NCI-H2196 (cell line): ENCODE measurements around the gene MEF2A.
A peak's percentile ranks its signal among the peaks of the same experiment; 100 is the strongest.

ENCODE experiments used
- DNase-seq: peaks from one replicate; lab custom pipeline; 2025; ENCODE audit not compliant: unreplicated experiment; lab: John Stamatoyannopoulos, UW

Gene MEF2A

DNA sequence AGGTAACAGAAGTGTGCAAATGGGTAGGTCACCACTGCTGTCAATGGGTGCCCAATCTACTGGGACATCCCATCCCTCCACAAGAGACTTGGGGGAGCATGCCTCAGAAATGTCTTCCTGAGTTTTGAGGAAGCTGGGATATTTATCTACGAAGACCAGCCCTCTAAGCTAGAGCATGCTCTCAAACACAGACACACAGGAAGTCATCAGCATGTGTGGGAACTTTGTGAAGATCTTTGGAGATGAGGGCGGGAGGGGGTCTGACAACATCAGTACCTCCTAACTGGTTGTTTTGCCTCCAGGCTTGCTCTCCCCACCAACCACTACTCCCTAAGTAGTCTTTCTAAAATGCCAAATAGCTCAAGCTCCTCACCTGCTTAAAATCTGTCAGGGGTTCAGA is 3.5 kb upstream of the MEF2A start:
- DNase-seq = no peak

DNA sequence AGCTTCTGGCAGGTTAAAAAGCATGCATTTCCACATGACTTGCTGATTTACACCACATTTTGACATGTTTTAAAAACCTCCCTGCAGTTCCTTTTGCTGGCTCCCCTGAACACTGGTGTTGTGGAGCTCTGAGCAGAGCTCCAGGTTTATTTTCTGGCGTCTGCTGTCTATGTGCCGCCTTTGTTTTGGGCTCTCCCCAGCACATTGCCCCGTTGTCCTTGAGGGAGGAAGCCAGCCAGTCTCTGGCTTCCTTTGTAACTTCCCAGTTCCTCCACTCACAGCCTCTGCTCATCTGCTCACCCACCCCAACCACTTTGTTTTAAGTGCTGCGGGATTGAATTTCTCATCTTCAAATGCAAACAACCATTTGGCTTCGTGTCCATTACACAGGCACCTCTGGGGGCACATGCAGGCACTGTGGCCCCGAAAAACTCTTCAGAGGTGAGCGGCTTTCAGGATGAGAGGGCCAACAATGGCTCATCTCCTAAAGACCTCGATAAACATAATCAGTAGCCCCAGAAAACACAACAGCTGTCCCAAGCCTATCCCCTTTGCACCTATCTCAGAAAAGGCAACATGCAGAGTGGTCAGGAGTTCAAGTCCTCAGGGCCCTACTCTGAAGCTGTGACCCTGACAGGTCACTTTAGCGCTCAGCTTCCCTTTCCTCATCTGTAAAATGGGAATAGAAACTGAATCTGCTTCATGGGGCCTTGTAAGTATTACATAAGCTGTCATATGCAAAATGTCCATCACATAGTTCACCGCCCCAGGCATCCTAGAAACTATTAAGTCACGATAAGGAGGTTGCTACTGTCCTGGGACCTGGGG is 1.3 kb upstream of the MEF2A start:
- peak; percentile 11 for DNase-seq

DNA sequence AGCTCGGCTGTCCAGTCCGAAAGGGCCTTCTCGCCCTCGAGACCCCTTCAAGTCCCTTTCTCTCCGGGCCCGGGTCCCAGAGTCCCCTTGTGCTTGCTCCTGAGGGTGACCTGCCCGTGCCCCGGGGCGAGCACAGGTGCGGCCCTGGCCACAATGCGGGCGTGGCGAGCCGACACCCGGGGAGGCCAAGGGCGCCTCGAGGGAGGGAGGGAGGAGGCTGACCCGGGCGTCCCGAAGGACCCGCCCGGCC is 810 bp upstream of the MEF2A start:
- no peak for DNase-seq

GRCh38 chr15:99566157-99566897 is 543 bp downstream of the MEF2A start:
- DNase-seq = no peak

- DNase-seq = no peak
Observed at GRCh38 chr15:99568625-99569352, 3.0 kb downstream of the MEF2A start.

- no peak for DNase-seq
Observed at GRCh38 chr15:99571299-99571698, 5.5 kb downstream of the MEF2A start.

DNA sequence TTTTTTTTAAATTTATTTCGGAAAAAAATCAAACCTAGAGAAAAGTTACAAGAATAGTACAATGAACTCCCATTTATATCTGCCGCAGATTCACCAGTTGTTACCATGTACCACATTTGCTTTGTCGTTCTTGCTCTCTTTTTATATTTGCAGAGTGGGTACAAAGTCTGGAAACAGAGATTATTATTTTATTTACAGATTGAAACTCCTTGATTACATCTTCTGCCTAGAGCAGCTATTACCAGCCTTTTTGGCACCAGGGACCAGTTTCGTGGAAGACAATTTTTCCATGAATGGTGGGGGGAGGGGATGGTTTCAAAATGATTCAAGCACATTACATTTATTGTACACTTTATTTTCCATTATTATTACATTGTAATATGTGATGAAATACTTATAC is 8.3 kb downstream of the MEF2A start:
- no peak for DNase-seq

- DNase-seq = no peak
Observed at GRCh38 chr15:99574502-99574901, 8.7 kb downstream of the MEF2A start.

DNA sequence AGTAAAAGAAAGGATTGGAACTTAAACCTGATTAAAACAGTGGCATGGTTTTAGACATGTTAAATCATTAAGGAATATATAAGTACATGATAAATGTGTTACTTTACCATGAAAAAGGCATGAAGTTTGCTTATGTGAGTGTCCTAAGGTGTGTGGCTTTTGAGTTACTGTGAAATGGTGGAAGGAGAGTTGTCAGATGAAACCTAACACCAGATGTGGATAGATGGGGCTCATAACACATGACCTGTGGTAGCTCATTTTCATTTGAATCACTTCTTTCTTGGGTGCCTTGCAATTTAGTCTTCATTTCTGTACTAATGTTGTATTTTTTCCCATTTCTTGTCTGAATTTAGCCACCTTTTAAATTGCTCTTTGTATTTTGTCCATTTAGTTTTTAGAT is 13.0 kb downstream of the MEF2A start:
- no peak for DNase-seq

GRCh38 chr15:99580076-99580475 is 14.3 kb downstream of the MEF2A start:
- DNase-seq = no peak

DNA sequence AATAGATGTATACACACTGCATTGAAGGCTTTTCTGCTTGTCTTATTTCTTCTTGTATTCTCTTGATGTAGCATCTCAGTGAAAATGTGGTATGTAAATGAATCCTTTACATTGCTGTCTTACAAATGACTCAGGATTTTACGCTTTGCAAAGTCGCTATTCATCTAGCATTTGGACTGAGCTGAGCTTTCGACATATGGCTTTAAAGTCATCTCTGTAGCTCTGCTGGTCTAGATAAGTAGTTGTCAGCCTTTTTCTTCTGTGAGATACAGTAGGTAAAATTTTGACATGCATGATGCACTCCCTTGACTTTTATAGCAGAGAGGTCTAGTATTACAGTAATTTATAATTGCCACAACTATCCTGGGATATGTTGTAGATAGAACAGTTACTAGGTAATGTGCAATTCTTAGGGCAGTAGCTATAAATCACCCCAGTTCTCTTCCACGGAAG is 16.8 kb downstream of the MEF2A start:
- no peak for DNase-seq

GRCh38 chr15:99584081-99584600 is 18.4 kb downstream of the MEF2A start:
- DNase-seq = no peak

DNA sequence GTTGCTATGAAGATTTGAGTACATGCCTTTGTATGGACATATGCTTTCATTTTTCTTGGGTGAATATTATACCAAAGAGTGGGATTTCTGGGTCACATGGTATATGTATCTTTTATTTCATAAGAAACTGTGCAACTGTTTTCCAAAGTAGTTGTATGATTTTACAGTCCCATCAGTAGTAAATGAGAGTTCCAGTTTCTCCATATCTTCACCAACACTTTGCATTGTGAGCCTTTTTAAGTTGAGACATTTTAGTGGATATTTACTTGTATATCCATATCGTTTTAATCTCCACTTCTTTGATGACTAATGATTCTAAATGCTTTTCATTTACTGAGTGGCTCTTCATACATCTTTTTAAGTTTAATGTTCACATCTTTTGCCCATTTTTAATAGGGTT is 20.3 kb downstream of the MEF2A start:
- DNase-seq = no peak

DNA sequence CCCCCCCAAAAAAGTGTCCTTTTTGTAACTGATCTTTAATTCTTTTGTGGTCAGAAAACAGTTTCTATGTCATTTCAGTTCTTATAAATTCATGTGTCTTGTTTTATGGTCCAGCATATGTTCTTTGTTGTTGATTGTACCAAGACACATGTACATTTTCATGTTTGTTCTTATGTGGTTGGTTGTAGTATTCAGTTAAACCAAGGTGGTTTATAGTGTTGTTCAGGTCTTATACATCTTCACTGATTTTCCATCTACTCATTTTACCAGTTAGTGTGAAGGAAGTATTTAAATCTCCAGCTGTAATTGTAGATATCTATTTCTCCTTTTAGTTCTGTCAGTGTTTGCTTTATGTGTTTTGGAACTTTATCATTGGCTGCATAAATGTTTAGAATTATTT is 24.0 kb downstream of the MEF2A start:
- DNase-seq = no peak

DNA sequence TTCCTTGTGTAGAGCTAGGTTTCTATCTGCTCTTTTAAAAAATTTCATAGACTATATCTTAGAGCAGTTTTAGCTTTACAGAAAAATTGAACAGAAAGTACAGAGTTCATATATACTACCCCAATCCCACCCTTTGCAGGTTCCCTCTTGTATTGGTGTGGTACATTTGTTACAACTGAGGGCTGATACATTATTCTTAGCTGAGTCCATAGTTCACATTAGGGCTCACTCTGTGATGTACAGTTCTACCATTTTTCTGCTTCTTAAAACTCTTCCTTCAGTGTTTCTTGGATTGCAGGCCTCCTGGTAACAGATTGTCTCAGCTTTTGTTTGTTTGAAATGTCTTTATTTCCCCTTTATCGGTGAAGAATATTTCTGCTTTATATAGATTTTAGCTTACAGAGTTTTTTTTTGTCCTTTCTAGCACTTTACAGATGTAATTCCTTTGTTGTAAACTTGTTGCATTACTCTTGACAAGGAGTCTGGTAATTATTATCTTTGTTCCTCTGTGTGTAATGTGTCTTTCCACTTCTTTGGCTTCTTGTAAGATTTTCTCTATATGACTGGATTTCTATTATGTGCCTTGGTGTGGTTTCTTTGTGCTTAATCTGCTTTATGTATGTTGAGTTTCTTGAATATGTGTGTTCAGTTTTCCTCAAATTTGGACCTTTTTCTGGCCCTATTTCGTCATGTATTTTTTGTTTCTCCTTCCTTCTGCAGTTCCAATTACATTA is 25.3 kb downstream of the MEF2A start:
- no peak for DNase-seq

DNA sequence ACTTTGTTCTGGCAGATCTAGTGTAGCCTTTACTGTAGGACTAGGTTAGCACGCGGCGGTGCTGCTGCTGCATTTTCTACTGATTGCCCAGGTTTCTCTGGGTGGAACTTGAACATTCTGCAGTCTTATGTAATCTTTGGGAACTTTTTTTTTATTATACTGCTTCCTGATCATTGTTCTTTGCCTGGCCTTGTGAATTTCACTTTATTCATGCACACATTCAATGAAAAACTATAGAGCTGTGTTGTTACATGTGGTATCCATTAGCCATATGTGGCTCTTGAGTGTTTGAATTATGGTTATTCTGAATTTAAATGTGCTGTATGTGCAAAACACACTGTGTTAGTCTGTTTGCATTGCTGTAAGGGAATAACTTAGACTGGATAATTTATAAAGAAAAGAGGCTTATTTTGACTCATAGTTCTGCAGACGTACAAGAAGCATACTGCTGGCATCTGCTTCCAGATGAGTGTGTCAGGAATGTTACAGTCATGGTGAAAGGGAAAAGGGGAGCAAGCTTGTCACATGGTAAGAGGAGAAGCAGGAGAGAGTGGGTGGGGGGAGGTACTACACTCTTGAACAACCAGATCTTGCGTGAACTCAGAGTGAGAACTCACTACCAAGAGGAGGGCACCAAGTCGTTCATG is 26.5 kb downstream of the MEF2A start:
- DNase-seq = no peak

- no peak for DNase-seq
Observed at GRCh38 chr15:99593070-99593469, 27.3 kb downstream of the MEF2A start.

DNA sequence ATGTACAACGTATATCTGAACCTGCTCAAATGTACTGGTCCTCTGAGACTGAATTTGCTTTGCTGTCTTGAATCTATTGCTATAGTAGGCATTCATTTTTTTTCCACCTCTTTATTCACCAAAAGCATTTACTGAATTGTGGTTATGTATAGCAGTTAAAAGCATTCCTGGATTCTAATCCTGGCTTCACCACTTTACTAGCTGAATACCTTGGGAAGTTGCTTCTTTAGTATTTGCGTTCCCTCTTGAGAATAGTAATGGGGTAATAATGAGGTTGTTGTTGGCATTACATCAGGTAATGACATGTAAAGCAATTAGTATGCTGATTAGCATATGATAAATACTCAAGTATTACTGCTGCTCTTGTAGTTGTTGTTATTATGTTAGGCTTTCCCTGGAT is 29.1 kb downstream of the MEF2A start:
- DNase-seq = no peak

DNA sequence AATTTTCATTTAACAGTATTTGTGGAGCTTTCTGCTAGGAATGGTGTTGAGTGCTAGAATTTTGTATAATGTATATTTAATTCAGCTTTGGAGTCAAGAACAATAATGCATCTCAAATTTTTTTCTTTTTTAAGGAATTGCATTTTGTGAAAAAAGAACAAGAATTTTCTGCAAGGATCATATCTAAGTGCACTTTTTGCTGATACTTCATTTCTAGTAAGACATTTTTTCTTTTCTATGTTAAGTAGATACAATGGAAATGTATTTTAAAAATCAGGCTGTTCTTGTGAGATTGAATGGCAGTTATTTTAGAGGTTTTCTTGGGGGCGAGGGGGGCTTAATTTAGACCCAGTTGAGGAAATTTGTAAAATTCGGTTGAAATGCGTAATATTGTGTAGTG is 32.5 kb downstream of the MEF2A start:
- DNase-seq = no peak

- DNase-seq = no peak
Observed at GRCh38 chr15:99603828-99604227, 38.0 kb downstream of the MEF2A start.

- no peak for DNase-seq
Observed at GRCh38 chr15:99604865-99605264, 39.1 kb downstream of the MEF2A start.
